Neural cell (in vitro differentiated cells): Measurements from ENCODE around the gene GET4. TPM values are rescaled to one million over a fixed set of nuclear protein-coding genes. Genes with fewer than 3 reads are reported as not detected.

Experiments
- H2AFZ ChIP-seq: fragments of 200-600, 300-800 bp; sonication (generic), shearing (Covaris generic); 2 replicates; pipeline ENCODE4 v1.6.0; 2014; ENCODE audit warnings: low read depth, mild to moderate bottlenecking, antibody characterized with exemption, low read length, moderate library complexity
- H3F3A ChIP-seq: fragments of 200-600 bp; shearing (Covaris generic); 2 replicates; pipeline ENCODE4 v1.6.1; 2016; ENCODE audit warnings: mild to moderate bottlenecking, moderate library complexity, mixed read lengths, antibody characterized with exemption, low read length; ENCODE audit not compliant: insufficient read depth, poor library complexity, severe bottlenecking
- H3K27ac ChIP-seq: fragments of 200-600, 300-800 bp; sonication (generic), shearing (Covaris generic); 2 replicates; pipeline ENCODE4 v1.5.1; 2014; ENCODE audit warnings: mild to moderate bottlenecking, low read length, moderate library complexity
- H3K27me3 ChIP-seq: fragments of 300-800, 200-600 bp; sonication (generic), shearing (Covaris generic); 2 replicates; pipeline ENCODE4 v1.6.0; 2014; ENCODE audit warnings: mild to moderate bottlenecking, low read depth, low read length, moderate library complexity; ENCODE audit not compliant: insufficient read depth
- H3K36me3 ChIP-seq: fragments of 300-800, 200-600 bp; sonication (generic), shearing (Covaris generic); 2 replicates; pipeline ENCODE4 v1.5.1; 2014; ENCODE audit warnings: mild to moderate bottlenecking, antibody characterized with exemption, low read length, moderate library complexity; ENCODE audit not compliant: insufficient read depth
- H3K4me2 ChIP-seq: fragments of 300-800, 200-600 bp; sonication (generic), shearing (Covaris generic); 2 replicates; pipeline ENCODE4 v1.6.0; 2014; ENCODE audit warnings: mild to moderate bottlenecking, low read length
- H3K4me3 ChIP-seq: fragments of 300-800, 200-600 bp; sonication (generic), shearing (Covaris generic); 2 replicates; pipeline ENCODE4 v1.5.1; 2014; ENCODE audit warnings: mild to moderate bottlenecking, low read length, moderate library complexity
- H3K79me2 ChIP-seq: fragments of 200-600 bp; shearing (Covaris generic); replicated peaks from 2 replicates; pipeline ENCODE4 v1.6.0; 2014; ENCODE audit warnings: mild to moderate bottlenecking, low read length, moderate library complexity; ENCODE audit not compliant: insufficient read depth
- H3K9ac ChIP-seq: fragments of 300-800, 200-600 bp; sonication (generic), shearing (Covaris generic); 2 replicates; pipeline ENCODE4 v1.6.1; 2016; ENCODE audit warnings: mild to moderate bottlenecking, low read length, mixed read lengths
- H3K9me2 ChIP-seq: fragments of 200-600 bp; shearing (Covaris generic); 2 replicates; pipeline ENCODE4 v1.6.1; 2016; ENCODE audit warnings: mild to moderate bottlenecking, low read length, mixed read lengths; ENCODE audit not compliant: insufficient read depth
- H3K9me3 ChIP-seq: fragments of 200-600, 300-800 bp; sonication (generic), shearing (Covaris generic); 2 replicates; pipeline ENCODE4 v1.6.1; 2016; ENCODE audit warnings: mild to moderate bottlenecking, mixed run types, low read length, moderate library complexity, mixed read lengths
- H4K20me1 ChIP-seq: fragments of 200-600 bp; shearing (Covaris generic); 2 replicates; pipeline ENCODE4 v1.6.1; 2016; ENCODE audit warnings: mild to moderate bottlenecking, mixed run types; ENCODE audit not compliant: insufficient read depth
- CTCF ChIP-seq: fragments of 450-650 bp; IDR thresholded peaks from 2 replicates; pipeline ENCODE4 v1.5.1; 2014; ENCODE audit warnings: antibody characterized with exemption, mild to moderate bottlenecking, moderate library complexity; ENCODE audit not compliant: poor library complexity, severe bottlenecking
- EP300 ChIP-seq: fragments of 450-650 bp; conservative IDR thresholded peaks from 2 replicates; pipeline ENCODE4 v1.6.1; 2014; ENCODE audit warnings: antibody characterized with exemption, mild to moderate bottlenecking, moderate library complexity; ENCODE audit not compliant: poor library complexity, severe bottlenecking
- EZH2 ChIP-seq: fragments of 200-600, 300-800 bp; shearing (Covaris generic), sonication (generic); IDR thresholded peaks from 2 replicates; pipeline ENCODE4 v1.6.1; 2014; ENCODE audit warnings: antibody characterized with exemption, low read length, borderline replicate concordance, mild to moderate bottlenecking; ENCODE audit not compliant: insufficient read depth, poor library complexity, severe bottlenecking
- MXI1 ChIP-seq: fragments of 450-650 bp; conservative IDR thresholded peaks from 2 replicates; pipeline ENCODE4 v1.6.1; 2014; ENCODE audit warnings: antibody characterized with exemption, mild to moderate bottlenecking; ENCODE audit not compliant: poor library complexity, severe bottlenecking
- POLR2AphosphoS5 ChIP-seq: IDR thresholded peaks from 2 replicates; pipeline ENCODE4 v1.6.1; 2012
- RAD21 ChIP-seq: fragments of 450-650 bp; conservative IDR thresholded peaks from 2 replicates; pipeline ENCODE4 v1.6.1; 2014; ENCODE audit warnings: antibody characterized with exemption, mild to moderate bottlenecking, moderate library complexity
- REST ChIP-seq: IDR thresholded peaks from 2 replicates; pipeline ENCODE4 v1.6.1; 2012; ENCODE audit warnings: borderline replicate concordance
- SMC3 ChIP-seq: fragments of 450-650 bp; conservative IDR thresholded peaks from 2 replicates; pipeline ENCODE4 v1.6.1; 2014; ENCODE audit warnings: antibody characterized with exemption, mild to moderate bottlenecking, moderate library complexity; ENCODE audit not compliant: poor library complexity
- TAF1 ChIP-seq: IDR thresholded peaks from 2 replicates; pipeline ENCODE4 v1.6.1; 2012; ENCODE audit warnings: low read depth
- polyA plus RNA-seq: library from polyadenylated mRNA; depleted of rRNA; stranded (reverse); fragments of >200 nt; gene quantifications from 2 replicates; pipeline ENCODE4 v1.2.3, GENCODE V29; 2014

The GET4 gene
- polyA plus RNA-seq, 1 donor from 2014 or later = 63.8 TPM

- no peak overlapping the region for H3K4me2 ChIP-seq
- no peaks in the 10 kb centered on the region for H4K20me1 ChIP-seq
- no peaks in the 10 kb centered on the region for H3F3A ChIP-seq
- H3K9me2 ChIP-seq = no peaks in the 10 kb centered on the region
- no peaks in the 10 kb centered on the region for H3K36me3 ChIP-seq
- H3K79me2 ChIP-seq = no peaks in the 10 kb centered on the region
- no peaks in the 10 kb centered on the region for H3K27me3 ChIP-seq
- no peak overlapping the region for H3K27ac ChIP-seq
- no peak for TF ChIP-seq POLR2AphosphoS5
- no peak for TF ChIP-seq EZH2
- TF ChIP-seq CTCF = no peak
- no peak for TF ChIP-seq EP300
- no peak for TF ChIP-seq SMC3
- TF ChIP-seq REST = no peak
- no peak for TF ChIP-seq TAF1
- no peak for TF ChIP-seq RAD21
- TF ChIP-seq MXI1 = no peak
- no peaks in the 10 kb centered on the region for H3K9me3 ChIP-seq
- H3K9ac ChIP-seq = no peak overlapping the region
- no peak overlapping the region for H2AFZ ChIP-seq
- no peak overlapping the region for H3K4me3 ChIP-seq
Measured at GRCh38 chr7:913736-914520, 37.6 kb downstream of the GET4 start.

GRCh38 chr7:914521-915194, 38.3 kb downstream of the GET4 start:
- H3K9ac ChIP-seq = no peak overlapping the region
- no peaks in the 10 kb centered on the region for H3K79me2 ChIP-seq
- no peak overlapping the region for H3K4me2 ChIP-seq
- H3K9me3 ChIP-seq = no peaks in the 10 kb centered on the region
- H3K36me3 ChIP-seq = no peaks in the 10 kb centered on the region
- H3K4me3 ChIP-seq = no peak overlapping the region
- H2AFZ ChIP-seq = no peak overlapping the region
- H3K27ac ChIP-seq = no peak overlapping the region
- H4K20me1 ChIP-seq = no peaks in the 10 kb centered on the region
- H3K9me2 ChIP-seq = no peaks in the 10 kb centered on the region
- no peaks in the 10 kb centered on the region for H3F3A ChIP-seq
- no peaks in the 10 kb centered on the region for H3K27me3 ChIP-seq
- TF ChIP-seq EZH2 = no peak
- TF ChIP-seq MXI1 = no peak
- no peak for TF ChIP-seq CTCF
- no peak for TF ChIP-seq TAF1
- no peak for TF ChIP-seq SMC3
- TF ChIP-seq EP300 = no peak
- TF ChIP-seq RAD21 = no peak
- no peak for TF ChIP-seq POLR2AphosphoS5
- no peak for TF ChIP-seq REST
